ENCODE measurements around the gene MT1B. TPM values are rescaled to one million over a fixed set of nuclear protein-coding genes. Genes with fewer than 3 reads are reported as not detected.

MT1B gene
- total RNA-seq, 2 experiments from 2014 or later, result not detected

DNA sequence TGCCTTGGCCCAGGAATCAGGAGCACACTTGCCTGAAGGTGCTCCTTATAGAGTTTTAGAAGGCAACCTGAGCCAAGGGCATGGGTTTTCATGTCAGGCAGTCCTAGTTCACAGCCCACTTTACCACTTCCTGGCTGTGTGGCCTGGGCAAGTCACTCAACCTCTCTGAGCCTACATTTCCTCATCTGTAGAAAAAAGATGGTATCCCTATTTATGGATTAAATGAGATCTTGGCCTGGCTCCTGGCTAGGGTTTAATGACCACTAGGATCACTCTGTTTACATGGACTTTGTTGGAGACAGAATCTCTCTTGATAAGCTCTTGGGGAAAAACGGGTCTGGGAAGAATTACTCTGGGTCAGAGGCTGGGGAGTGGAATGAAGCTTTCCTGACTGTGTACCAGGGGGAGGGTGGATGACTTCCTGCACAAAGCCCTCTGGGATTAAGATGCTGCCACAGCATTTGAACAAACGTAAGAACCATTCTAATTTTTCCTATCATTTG lies 41.0 kb upstream of the MT1B start:
- Histone ChIP-seq H4K20me1 (ENCODE audit: insufficient read depth, low read length) (no peaks in the 10 kb centered on the region), H3K4me1 (ENCODE audit: insufficient read depth, low read length, poor library complexity, severe bottlenecking) (peaks cover 47% of the 10 kb centered on the region), H3K9me3 (ENCODE audit: low read length) (no peaks in the 10 kb centered on the region), H3K9me2 (ENCODE audit: insufficient read depth, low read length) (no peaks in the 10 kb centered on the region), H3K36me3 (ENCODE audit: insufficient read depth, low read length) (no peaks in the 10 kb centered on the region), H2AFZ (ENCODE audit: low read length) (peak overlapping the region; percentile 81; the same call in 1 of the 2 replicates), H3K27ac (ENCODE audit: low read depth, low read length, poor library complexity, severe bottlenecking) (no peak overlapping the region), H3K79me2 (ENCODE audit: insufficient read depth, low read depth, low read length) (no peaks in the 10 kb centered on the region), H3K4me3 (ENCODE audit: low read depth, low read length, poor library complexity, severe bottlenecking) (no peak overlapping the region), H3K4me2 (ENCODE audit: low read length) (peak overlapping the region; percentile 78)
- BruUV-seq (replicated peaks), result no TSS peak
- POLR2A ChIA-PET, result interaction anchor here (0.8 to 1.0 kb wide), 3 partner anchors 13 to 162 kb away, joined by 3 to 11 read pairs (median 3); no protein-coding TSS in a partner anchor
- no peak for TF ChIP-seq EZH2phosphoT487 (IDR thresholded peaks at IDR 0.05; ENCODE audit: borderline replicate concordance, low read depth, low read length)
- TF ChIP-seq, protein P1, sequence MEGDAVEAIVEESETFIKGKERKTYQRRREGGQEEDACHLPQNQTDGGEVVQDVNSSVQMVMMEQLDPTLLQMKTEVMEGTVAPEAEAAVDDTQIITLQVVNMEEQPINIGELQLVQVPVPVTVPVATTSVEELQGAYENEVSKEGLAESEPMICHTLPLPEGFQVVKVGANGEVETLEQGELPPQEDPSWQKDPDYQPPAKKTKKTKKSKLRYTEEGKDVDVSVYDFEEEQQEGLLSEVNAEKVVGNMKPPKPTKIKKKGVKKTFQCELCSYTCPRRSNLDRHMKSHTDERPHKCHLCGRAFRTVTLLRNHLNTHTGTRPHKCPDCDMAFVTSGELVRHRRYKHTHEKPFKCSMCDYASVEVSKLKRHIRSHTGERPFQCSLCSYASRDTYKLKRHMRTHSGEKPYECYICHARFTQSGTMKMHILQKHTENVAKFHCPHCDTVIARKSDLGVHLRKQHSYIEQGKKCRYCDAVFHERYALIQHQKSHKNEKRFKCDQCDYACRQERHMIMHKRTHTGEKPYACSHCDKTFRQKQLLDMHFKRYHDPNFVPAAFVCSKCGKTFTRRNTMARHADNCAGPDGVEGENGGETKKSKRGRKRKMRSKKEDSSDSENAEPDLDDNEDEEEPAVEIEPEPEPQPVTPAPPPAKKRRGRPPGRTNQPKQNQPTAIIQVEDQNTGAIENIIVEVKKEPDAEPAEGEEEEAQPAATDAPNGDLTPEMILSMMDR (conservative IDR thresholded peaks at IDR 0.05; ENCODE audit: low read length), result no peak
- no peak for DNase-seq (ENCODE audit: low spot score)
- intact Hi-C loops (cut with micrococcal nuclease; ENCODE audit: unreplicated experiment), result no loop called here
- CTCF ChIA-PET (ENCODE audit: unreplicated experiment), result interaction anchor here (0.9 kb wide), 1 partner anchor 91 kb away, joined by 3 read pairs; no protein-coding TSS in a partner anchor

DNA sequence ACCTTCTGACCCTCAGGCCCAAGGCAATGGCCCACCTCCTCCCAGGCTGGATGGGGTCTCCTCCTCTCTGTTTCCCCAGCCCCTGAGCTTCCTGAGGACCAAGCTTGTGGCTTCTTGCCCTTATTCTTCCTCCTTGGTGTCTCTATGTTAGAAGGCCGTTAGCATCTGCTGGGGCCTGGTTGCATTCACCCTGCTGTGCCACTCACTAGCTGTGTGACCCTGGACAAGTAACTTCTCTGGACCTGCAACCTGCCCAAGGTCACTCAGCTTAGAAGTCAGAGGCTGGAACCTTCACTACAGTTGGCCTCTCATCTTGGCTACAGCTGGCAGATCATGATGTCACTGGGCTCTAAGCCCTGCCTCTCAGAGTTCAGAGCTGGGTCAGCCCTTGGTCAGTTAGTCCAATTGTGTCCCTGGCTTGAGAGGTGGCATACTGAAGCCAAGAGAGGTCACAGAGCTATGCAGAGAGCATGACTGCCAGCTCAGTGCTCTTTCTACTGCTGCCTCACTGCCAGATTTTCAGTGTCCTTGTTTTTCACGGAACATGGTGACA lies 40.3 kb upstream of the MT1B start:
- Histone ChIP-seq H3K36me3 (ENCODE audit: insufficient read depth, low read length) (no peaks in the 10 kb centered on the region), H3K4me2 (ENCODE audit: low read length) (peak overlapping the region; percentile 78), H2AFZ (ENCODE audit: low read length) (peak overlapping the region; percentile 81; the same call in 1 of the 2 replicates), H3K9me2 (ENCODE audit: insufficient read depth, low read length) (no peaks in the 10 kb centered on the region), H3K27ac (ENCODE audit: low read depth, low read length, poor library complexity, severe bottlenecking) (no peak overlapping the region), H3K4me1 (ENCODE audit: insufficient read depth, low read length, poor library complexity, severe bottlenecking) (peaks cover 40% of the 10 kb centered on the region), H4K20me1 (ENCODE audit: insufficient read depth, low read length) (no peaks in the 10 kb centered on the region), H3K4me3 (ENCODE audit: low read depth, low read length, poor library complexity, severe bottlenecking) (no peak overlapping the region), H3K79me2 (ENCODE audit: insufficient read depth, low read depth, low read length) (no peaks in the 10 kb centered on the region), H3K9me3 (ENCODE audit: low read length) (no peaks in the 10 kb centered on the region)
- BruUV-seq (replicated peaks), result no TSS peak
- intact Hi-C loops (cut with micrococcal nuclease; ENCODE audit: unreplicated experiment), result no loop called here
- CTCF ChIA-PET (ENCODE audit: unreplicated experiment), result interaction anchor here (0.9 kb wide), 1 partner anchor 91 kb away, joined by 3 read pairs; no protein-coding TSS in a partner anchor
- DNase-seq (ENCODE audit: low spot score), result no peak
- TF ChIP-seq EZH2phosphoT487 (IDR thresholded peaks at IDR 0.05; ENCODE audit: borderline replicate concordance, low read depth, low read length), result no peak
- TF ChIP-seq, protein P1 (conservative IDR thresholded peaks at IDR 0.05; ENCODE audit: low read length), result no peak
- POLR2A ChIA-PET, result interaction anchor here (0.8 to 1.3 kb wide), 3 partner anchors 20 to 162 kb away, joined by 3 read pairs; no protein-coding TSS in a partner anchor

DNA sequence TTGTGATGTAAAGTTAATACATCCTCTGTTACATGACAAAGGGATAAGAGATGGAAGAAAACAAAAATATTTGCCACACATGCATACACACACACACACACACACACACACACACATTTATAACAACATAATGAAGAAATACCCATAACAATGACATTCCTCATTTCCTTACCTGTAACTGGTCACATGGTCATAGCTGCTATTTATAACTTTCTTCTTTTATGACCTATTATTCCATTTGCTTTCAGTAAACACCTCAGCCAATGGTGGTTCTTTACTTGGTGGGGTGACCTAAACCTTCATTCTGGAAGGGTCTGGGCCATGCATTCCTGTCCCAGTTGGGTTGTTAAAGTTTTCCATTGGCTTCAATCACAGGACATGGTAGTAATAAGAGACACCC lies 38.0 kb upstream of the MT1B start:
- no peak overlapping the region for H3K4me2 ChIP-seq (ENCODE audit: low read length)
- H3K27ac ChIP-seq (ENCODE audit: low read depth, low read length, poor library complexity, severe bottlenecking), result no peak overlapping the region
- no peaks in the 10 kb centered on the region for H3K9me3 ChIP-seq (ENCODE audit: low read length)
- H4K20me1 ChIP-seq (ENCODE audit: insufficient read depth, low read length), result no peaks in the 10 kb centered on the region
- no peak for DNase-seq (ENCODE audit: low spot score)
- TF ChIP-seq, protein P1 (conservative IDR thresholded peaks at IDR 0.05; ENCODE audit: low read length), result no peak
- TF ChIP-seq EZH2phosphoT487 (IDR thresholded peaks at IDR 0.05; ENCODE audit: borderline replicate concordance, low read depth, low read length), result no peak
- ChIA-PET CTCF (ENCODE audit: unreplicated experiment) (no interaction called here), POLR2A (interaction anchor here (0.6 kb wide), 1 partner anchor 118 kb away, joined by 3 read pairs; no protein-coding TSS in a partner anchor)
- H3K79me2 ChIP-seq (ENCODE audit: insufficient read depth, low read depth, low read length), result no peaks in the 10 kb centered on the region
- no peaks in the 10 kb centered on the region for H3K36me3 ChIP-seq (ENCODE audit: insufficient read depth, low read length)
- peaks cover 30% of the 10 kb centered on the region for H3K4me1 ChIP-seq (ENCODE audit: insufficient read depth, low read length, poor library complexity, severe bottlenecking)
- H3K9me2 ChIP-seq (ENCODE audit: insufficient read depth, low read length), result no peaks in the 10 kb centered on the region
- intact Hi-C loops (cut with micrococcal nuclease; ENCODE audit: unreplicated experiment), result no loop called here
- BruUV-seq (replicated peaks), result no TSS peak
- H3K4me3 ChIP-seq (ENCODE audit: low read depth, low read length, poor library complexity, severe bottlenecking), result no peak overlapping the region
- H2AFZ ChIP-seq (ENCODE audit: low read length), result no peak overlapping the region

Measured in OCI-LY7 (cell line).